K562 (cell line): Measurements from ENCODE around the gene HMCN1. TPM values are rescaled to one million over a fixed set of nuclear protein-coding genes. Genes with fewer than 3 reads are reported as not detected.

Experiments used
- ATAC-seq: fragments of 200-7000 bp; cut with Tn5 transposase; 3 replicates; pipeline ENCODE4 v1.9.1; 2020; ENCODE audit warnings: moderate library complexity
- BruUV-seq: library from RNA; stranded (reverse); fragments of 400-500 nt; replicated peaks from 2 replicates; lab custom pipeline; 2021; lab: Mats Ljungman, UMichigan
- CTCF ChIA-PET: fragments of 300-600 bp; formaldehyde crosslinking; extraction: SDS; loops from one replicate; lab custom pipeline; 2021; ENCODE audit warnings: low intra/inter-chr PET ratio; lab: Yijun Ruan, JAX
- POLR2A ChIA-PET: fragments of 300-600, 350-650 bp; sonication (Branson Sonifier 250); formaldehyde crosslinking; extraction: SDS; loops from one replicate; lab custom pipeline; 2021; ENCODE audit warnings: antibody characterized with exemption, inconsistent platforms; lab: Yijun Ruan, JAX
- DNase-seq, 4 experiments: peaks; one replicate each; pipeline versions ENCODE4 v3.0.0 to v3.0.0-alpha.2; 2011 to 2018; ENCODE audit warnings: low spot score in 3 of 4, mixed read lengths in 3 of 4; ENCODE audit errors: extremely low read depth in 1 of 4
- FAIRE-seq: peaks from 2 replicates; lab custom pipeline; 2011; peaks lifted over from hg19 to GRCh38; lab: Jason Lieb, UNC
- H2AFZ ChIP-seq: 2 replicates; pipeline ENCODE4 v1.6.0; 2011; ENCODE audit warnings: low read depth, low read length, control low read depth, inconsistent platforms
- H3K27ac ChIP-seq: fragments of 200-600 bp; 3 replicates; pipeline ENCODE4 v1.8.0; 2011; ENCODE audit warnings: low read depth, mild to moderate bottlenecking, control low read depth, inconsistent platforms, low read length, moderate library complexity, mixed read lengths; ENCODE audit errors: extremely low read depth
- H3K27me3 ChIP-seq, 2 experiments: fragments of 300-600 bp in 1 of 2; 2 replicates in 1 of 2; 3 replicates in 1 of 2; pipeline versions ENCODE4 v1.6.0 to v1.8.0; 2011; ENCODE audit warnings: inconsistent platforms in 2 of 2, low read length in 2 of 2, mild to moderate bottlenecking in 1 of 2, mixed read lengths in 1 of 2, moderate library complexity in 1 of 2; ENCODE audit not compliant: control insufficient read depth in 2 of 2, insufficient read depth in 2 of 2
- H3K36me3 ChIP-seq: fragments of 300-600 bp; 3 replicates; pipeline ENCODE4 v1.8.0; 2011; ENCODE audit warnings: mild to moderate bottlenecking, low read length, inconsistent platforms; ENCODE audit not compliant: control insufficient read depth, insufficient read depth
- H3K4me1 ChIP-seq, 2 experiments: fragments of 200-600 bp in 1 of 2; replicated peaks in 1 of 2; 2 replicates in 1 of 2; 3 replicates in 1 of 2; pipeline versions ENCODE4 v1.5.1 to v1.8.0; 2011; ENCODE audit warnings: inconsistent platforms in 2 of 2, low read length in 2 of 2, mild to moderate bottlenecking in 1 of 2, mixed read lengths in 1 of 2, moderate library complexity in 1 of 2; ENCODE audit not compliant: control insufficient read depth in 2 of 2, insufficient read depth in 2 of 2
- H3K4me2 ChIP-seq: 2 replicates; pipeline ENCODE4 v1.6.1; 2011; ENCODE audit warnings: low read length, control low read depth, inconsistent platforms, mixed read lengths; ENCODE audit not compliant: insufficient read depth
- H3K4me3 ChIP-seq: fragments of 200-600 bp; sonication (generic), shearing (Covaris generic); 2 replicates; pipeline ENCODE4 v1.5.1; 2016; ENCODE audit warnings: control low read depth, inconsistent platforms
- H3K79me2 ChIP-seq: fragments of 200-600 bp; 3 replicates; pipeline ENCODE4 v1.8.0; 2011; ENCODE audit warnings: low read length, inconsistent platforms; ENCODE audit not compliant: control insufficient read depth, insufficient read depth
- H3K9ac ChIP-seq, 2 experiments: 2 replicates each; pipeline versions ENCODE4 v1.6.0 to v1.6.1; 2011; ENCODE audit warnings: low read depth in 2 of 2, low read length in 2 of 2, control low read depth in 1 of 2, inconsistent platforms in 1 of 2, mild to moderate bottlenecking in 1 of 2, mixed read lengths in 1 of 2; ENCODE audit not compliant: insufficient read depth in 1 of 2
- H3K9me1 ChIP-seq: one replicate; pipeline ENCODE4 v1.6.0; 2011; ENCODE audit warnings: inconsistent platforms, mild to moderate bottlenecking, low read length, moderate library complexity; ENCODE audit not compliant: control insufficient read depth, insufficient read depth
- H3K9me3 ChIP-seq: replicated peaks from 2 replicates; pipeline ENCODE4 v1.5.1; 2011; ENCODE audit warnings: low read depth, low read length, inconsistent platforms; ENCODE audit not compliant: control insufficient read depth, insufficient read depth
- H4K20me1 ChIP-seq: replicated peaks from 2 replicates; pipeline ENCODE4 v1.6.1; 2011; ENCODE audit warnings: low read length, inconsistent platforms, mixed read lengths; ENCODE audit not compliant: control insufficient read depth, insufficient read depth
- E4F1 ChIP-seq: fragments of 250-450 bp; sonication (Bioruptor Pico); IDR thresholded peaks from 2 replicates; pipeline ENCODE4 v1.5.0; 2021; ENCODE audit warnings: mild to moderate bottlenecking, borderline replicate concordance
- FOSL1 ChIP-seq: fragments of 200-800 bp; sonication (Bioruptor generic); conservative IDR thresholded peaks from 2 replicates; pipeline ENCODE4 v1.6.1; 2016; ENCODE audit warnings: missing genetic modification characterization, missing compliant biosample characterization
- in situ Hi-C: fragments of 300-500 bp; cut with MboI; formaldehyde crosslinking; loops from 4 replicates; pipeline ENCODE4 v1.15.0; 2018; ENCODE audit warnings: inconsistent platforms, mixed read lengths
- intact Hi-C: fragments of 100-400 bp; cut with micrococcal nuclease; formaldehyde crosslinking; loops from 2 replicates; pipeline ENCODE4 v1.14.2; 2022
- polyA plus RNA-seq, 8 experiments: library from polyadenylated mRNA; depleted of rRNA in 4 of 8; stranded (reverse) in 5 of 8; unstranded in 3 of 8; fragments of >200 nt; fragmentation: Nextera tagmentation in 2 of 8; fragmentation: Illumina TruSeq in 1 of 8; extraction: Ambion mirVana in 2 of 8; extraction: Trizol in 1 of 8; gene quantifications; 2 replicates each; pipeline versions ENCODE4 v1.2.1 to v1.2.3, GENCODE V29; 2011 to 2014; ENCODE audit warnings: inconsistent platforms in 1 of 8, missing spikeins in 1 of 8
- total RNA-seq, 7 experiments: library from RNA; depleted of rRNA in 6 of 7; stranded (reverse); fragments of >200 nt in 6 of 7; fragmentation: Illumina TruSeq in 2 of 7; extraction: Trizol in 2 of 7; gene quantifications; 2 replicates each; pipeline versions ENCODE4 v1.2.1 to v1.2.3, GENCODE V29; 2011 to 2021; ENCODE audit warnings: low replicate concordance in 1 of 7
- TF ChIP-seq, protein P1 (sequence below): fragments of 450-650 bp; formaldehyde crosslinking; IDR thresholded peaks from 2 replicates; pipeline ENCODE4 v1.4.0; 2020; ENCODE audit warnings: mild to moderate bottlenecking, mixed read lengths

HMCN1 gene
- total and polyA plus RNA-seq, 9 of the 15 experiments (the other 6 are each of a cell fraction or from before 2014, with no cell fraction given): 0.07 to 0.36 (median 0.21) TPM

- H3K4me3 ChIP-seq: no peak overlapping the region
- TF ChIP-seq, protein P1, sequence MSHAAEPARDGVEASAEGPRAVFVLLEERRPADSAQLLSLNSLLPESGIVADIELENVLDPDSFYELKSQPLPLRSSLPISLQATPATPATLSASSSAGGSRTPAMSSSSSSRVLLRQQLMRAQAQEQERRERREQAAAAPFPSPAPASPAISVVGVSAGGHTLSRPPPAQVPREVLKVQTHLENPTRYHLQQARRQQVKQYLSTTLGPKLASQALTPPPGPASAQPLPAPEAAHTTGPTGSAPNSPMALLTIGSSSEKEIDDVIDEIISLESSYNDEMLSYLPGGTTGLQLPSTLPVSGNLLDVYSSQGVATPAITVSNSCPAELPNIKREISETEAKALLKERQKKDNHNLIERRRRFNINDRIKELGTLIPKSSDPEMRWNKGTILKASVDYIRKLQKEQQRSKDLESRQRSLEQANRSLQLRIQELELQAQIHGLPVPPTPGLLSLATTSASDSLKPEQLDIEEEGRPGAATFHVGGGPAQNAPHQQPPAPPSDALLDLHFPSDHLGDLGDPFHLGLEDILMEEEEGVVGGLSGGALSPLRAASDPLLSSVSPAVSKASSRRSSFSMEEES (CRISPR knock-in tag): peak; percentile 40
- TF ChIP-seq E4F1 (CRISPR knock-in tag): no peak
- no peak for TF ChIP-seq FOSL1 (tag)
- TF ChIP-seq, all 486 proteins: peak for 1
- Histone ChIP-seq H3K9ac (no peak overlapping the region), H3K9me3 (no peaks in the 10 kb centered on the region), H3K27me3 (no peaks in the 10 kb centered on the region), H3K4me1 (peaks cover 0 to 2% of the 10 kb centered on the region in 2 experiments; a peak in 1 of 5 replicates), H3K4me2 (no peak overlapping the region), H2AFZ (no peak overlapping the region), H3K9me1 (no peaks in the 10 kb centered on the region), H3K79me2 (no peaks in the 10 kb centered on the region), H4K20me1 (no peaks in the 10 kb centered on the region), H3K27ac (no peak overlapping the region), H3K36me3 (no peaks in the 10 kb centered on the region)
- no peak for FAIRE-seq
- no TSS peak for BruUV-seq
- no peak for DNase-seq
- intact Hi-C loops (no loop called here), in situ Hi-C loops (no loop called here)
- CTCF ChIA-PET: no interaction called here
- no peak for ATAC-seq
- POLR2A ChIA-PET: no interaction called here
Observed at GRCh38 chr1:186016856-186017255, 282.7 kb downstream of the HMCN1 start.
